ENCODE results near the gene NOTCH4.

DNA sequence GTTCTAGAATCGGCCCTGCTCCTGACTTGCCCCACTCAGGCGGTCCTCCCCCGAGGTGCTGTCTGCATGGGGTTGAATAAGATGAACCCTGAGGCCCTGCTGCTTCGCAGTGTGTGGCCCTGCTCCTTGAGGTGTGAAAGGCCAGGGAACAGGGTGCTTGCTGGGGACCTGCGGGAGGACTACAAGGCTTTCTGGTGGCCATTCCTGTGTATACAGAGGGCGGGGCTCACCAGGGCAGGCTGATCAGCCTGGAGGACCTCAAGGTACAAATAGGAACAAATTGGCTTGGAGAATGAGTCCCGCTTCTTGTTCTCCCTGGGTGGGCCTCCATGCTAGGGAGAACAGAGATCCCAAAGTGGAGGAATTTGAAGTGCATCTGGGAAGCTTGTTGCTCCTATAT is 5.7 kb downstream of the NOTCH4 start:
- no peak for TF ChIP-seq ZNF274 (IDR thresholded peaks at IDR 0.05; ENCODE audit: low read depth, low read length)
- no peak for TF ChIP-seq SUZ12 (IDR thresholded peaks at IDR 0.05; ENCODE audit: extremely low read depth, insufficient read depth, insufficient read length)
- no peak for TF ChIP-seq YY1 (IDR thresholded peaks at IDR 0.05; ENCODE audit: insufficient read depth, insufficient read length)
